Activated T-cell treated with anti-CD3 and anti-CD28 coated beads, Interleukin-2, amount 50 U/mL, for 4 hours (primary cell): ENCODE results near the gene DESI1. TPM values are rescaled to one million over a fixed set of nuclear protein-coding genes. Genes with fewer than 3 reads are reported as not detected.
A peak's percentile ranks its signal among the peaks of the same experiment; 100 is the strongest.
"Not testable (repeated sequence)": the region's sequence is repeated elsewhere in the genome, so short reads cannot be mapped to it uniquely, and the experiment has no call there.

Experiments used
- ATAC-seq, 2 donors: fragments of 200-7000 bp; cut with Tn5 transposase; one replicate each; pipeline ENCODE4 v1.10.0; 2021
- DNase-seq: peaks from one replicate; pipeline ENCODE4 v3.0.0-alpha.2; 2020
- H3K27me3 Mint-ChIP-seq: one replicate; pipeline ENCODE4 v1.8.0; 2021; ENCODE audit warnings: low read depth, mixed read lengths
- H3K36me3 Mint-ChIP-seq: one replicate; pipeline ENCODE4 v1.8.0; 2022; ENCODE audit warnings: mixed read lengths; ENCODE audit not compliant: insufficient read depth
- H3K4me1 Mint-ChIP-seq: one replicate; pipeline ENCODE4 v1.8.0; 2021; ENCODE audit warnings: low read depth, mixed read lengths
- H3K4me3 Mint-ChIP-seq: one replicate; pipeline ENCODE4 v1.8.0; 2021; ENCODE audit warnings: mild to moderate bottlenecking, moderate library complexity, mixed read lengths
- H3K9me3 Mint-ChIP-seq: one replicate; pipeline ENCODE4 v1.8.0; 2021; ENCODE audit warnings: mixed read lengths
- total RNA-seq, 3 donors: library from RNA; stranded (reverse); gene quantifications; one replicate each; pipeline ENCODE4 v1.2.1, GENCODE V29; 2021

DESI1 gene
- total RNA-seq, 3 donors from 2014 or later: 124 to 141 (median 129) TPM

DNA sequence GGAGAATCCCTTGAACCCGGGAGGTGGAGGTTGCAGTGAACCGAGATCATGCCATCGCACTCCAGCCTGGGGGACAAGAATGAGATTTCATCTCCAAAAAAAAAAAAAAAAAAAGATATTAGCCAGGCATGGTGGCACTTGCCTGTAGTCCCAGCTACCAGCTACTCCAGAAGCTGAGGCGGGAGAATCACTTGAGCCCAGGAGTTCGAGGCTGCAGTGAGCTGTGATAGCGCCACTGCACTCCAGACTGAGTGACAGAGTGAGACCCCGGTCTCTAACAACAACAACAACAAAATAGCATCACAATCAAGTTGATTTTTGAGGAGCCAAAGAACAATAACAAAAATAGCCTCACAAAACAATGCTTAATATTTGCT, 33.5 kb downstream of the DESI1 start:
- ATAC-seq: no peak
- no peaks in the 10 kb centered on the region for H3K27me3 Mint-ChIP-seq
- no peak for DNase-seq
- peaks cover 15% of the 10 kb centered on the region for H3K36me3 Mint-ChIP-seq
- no peak overlapping the region for H3K4me3 Mint-ChIP-seq
- no peaks in the 10 kb centered on the region for H3K9me3 Mint-ChIP-seq
- peaks cover 22% of the 10 kb centered on the region for H3K4me1 Mint-ChIP-seq

DNA sequence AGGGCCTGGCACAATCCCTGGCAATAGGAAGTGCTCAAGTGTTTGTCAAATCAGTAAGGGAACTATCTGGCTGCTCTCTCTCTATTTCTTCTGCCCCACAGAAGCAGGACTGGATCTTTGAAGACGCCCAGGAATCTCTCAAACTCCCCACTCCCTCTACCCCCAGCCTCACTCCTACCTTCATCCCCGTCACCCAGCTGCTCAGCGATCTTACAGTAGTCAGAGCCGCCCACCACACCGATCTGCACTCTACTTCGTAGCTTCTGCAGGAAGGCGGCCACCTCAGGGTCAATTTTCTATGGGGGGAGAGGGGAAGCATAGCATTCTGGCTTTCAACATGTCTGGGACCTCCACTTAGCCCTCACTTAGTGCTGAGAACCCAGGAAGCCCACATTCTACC, 34.9 kb downstream of the DESI1 start:
- Mint-ChIP-seq H3K4me3 (no peak overlapping the region), H3K4me1 (peaks cover 21% of the 10 kb centered on the region), H3K36me3 (peaks cover 16% of the 10 kb centered on the region), H3K27me3 (no peaks in the 10 kb centered on the region), H3K9me3 (no peaks in the 10 kb centered on the region)
- no peak for ATAC-seq
- no peak for DNase-seq

DNA sequence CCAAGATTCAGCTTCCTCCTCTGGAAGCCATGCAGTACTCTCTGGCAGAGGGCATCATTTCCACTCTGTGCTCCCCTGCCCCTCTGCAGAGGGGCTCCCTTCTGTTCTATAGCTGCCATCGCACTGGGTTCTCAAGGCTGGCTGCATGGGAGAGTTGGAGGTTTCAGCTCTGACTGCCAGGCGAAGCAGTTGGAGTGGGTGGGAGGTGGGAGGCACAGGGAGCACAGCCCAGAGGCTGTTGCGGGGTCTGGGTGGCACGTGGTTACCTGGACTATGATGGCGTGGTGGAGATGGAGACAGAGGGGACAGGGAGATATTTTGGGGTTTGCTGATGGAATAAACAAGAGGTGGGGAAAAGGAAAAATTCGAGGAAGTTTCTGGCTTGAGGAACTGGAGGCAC, 36.0 kb downstream of the DESI1 start:
- Mint-ChIP-seq H3K4me1 (peaks cover 21% of the 10 kb centered on the region), H3K36me3 (peaks cover 16% of the 10 kb centered on the region), H3K4me3 (no peak overlapping the region), H3K9me3 (no peaks in the 10 kb centered on the region), H3K27me3 (no peaks in the 10 kb centered on the region)
- no peak for DNase-seq
- no peak for ATAC-seq

DNA sequence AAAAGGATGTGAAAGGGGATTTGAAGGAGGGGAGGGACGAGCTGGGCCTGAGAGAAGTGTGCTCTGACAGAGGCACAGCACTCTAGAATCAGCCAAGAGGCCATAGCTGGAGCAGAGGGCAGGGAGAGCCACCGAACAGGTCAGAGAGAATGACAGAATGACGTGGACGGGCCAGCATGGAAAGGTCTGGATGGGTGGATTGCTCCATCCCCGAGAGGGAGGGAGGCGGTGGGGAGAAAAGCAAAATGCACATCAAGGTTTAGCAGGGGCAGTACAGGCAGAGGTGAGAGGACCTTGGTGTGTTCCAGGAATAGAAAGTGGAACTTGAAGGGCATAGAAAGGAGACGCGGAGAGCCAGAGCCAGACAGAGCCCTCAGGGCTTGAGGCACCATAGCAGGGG, 38.1 kb downstream of the DESI1 start:
- ATAC-seq: no peak
- Mint-ChIP-seq H3K27me3 (no peaks in the 10 kb centered on the region), H3K36me3 (peaks cover 19% of the 10 kb centered on the region), H3K9me3 (no peaks in the 10 kb centered on the region), H3K4me3 (no peak overlapping the region), H3K4me1 (peaks cover 5% of the 10 kb centered on the region)
- no peak for DNase-seq

DNA sequence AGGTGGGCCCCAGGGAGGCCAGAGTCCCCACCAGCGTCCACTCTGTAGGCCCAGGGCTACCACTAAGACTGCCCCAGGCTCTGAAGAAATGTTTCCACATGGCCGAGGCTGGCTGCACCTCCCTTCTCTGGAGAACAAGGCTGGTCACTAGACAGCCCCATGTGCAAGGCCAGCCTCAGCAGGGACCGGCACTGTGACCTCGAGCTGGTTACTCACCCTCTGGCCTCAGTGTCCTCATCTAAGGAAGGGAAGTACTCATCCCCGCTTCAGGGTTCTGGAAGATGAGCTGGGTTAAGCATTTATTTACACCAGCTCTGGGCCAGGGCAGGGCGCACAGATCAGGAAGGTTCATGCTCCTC, 40.9 kb downstream of the DESI1 start:
- no peak overlapping the region for H3K4me3 Mint-ChIP-seq
- ATAC-seq: no peak
- H3K4me1 Mint-ChIP-seq: no peaks in the 10 kb centered on the region
- DNase-seq: no peak
- peaks cover 26% of the 10 kb centered on the region for H3K36me3 Mint-ChIP-seq
- no peaks in the 10 kb centered on the region for H3K27me3 Mint-ChIP-seq
- no peaks in the 10 kb centered on the region for H3K9me3 Mint-ChIP-seq

DNA sequence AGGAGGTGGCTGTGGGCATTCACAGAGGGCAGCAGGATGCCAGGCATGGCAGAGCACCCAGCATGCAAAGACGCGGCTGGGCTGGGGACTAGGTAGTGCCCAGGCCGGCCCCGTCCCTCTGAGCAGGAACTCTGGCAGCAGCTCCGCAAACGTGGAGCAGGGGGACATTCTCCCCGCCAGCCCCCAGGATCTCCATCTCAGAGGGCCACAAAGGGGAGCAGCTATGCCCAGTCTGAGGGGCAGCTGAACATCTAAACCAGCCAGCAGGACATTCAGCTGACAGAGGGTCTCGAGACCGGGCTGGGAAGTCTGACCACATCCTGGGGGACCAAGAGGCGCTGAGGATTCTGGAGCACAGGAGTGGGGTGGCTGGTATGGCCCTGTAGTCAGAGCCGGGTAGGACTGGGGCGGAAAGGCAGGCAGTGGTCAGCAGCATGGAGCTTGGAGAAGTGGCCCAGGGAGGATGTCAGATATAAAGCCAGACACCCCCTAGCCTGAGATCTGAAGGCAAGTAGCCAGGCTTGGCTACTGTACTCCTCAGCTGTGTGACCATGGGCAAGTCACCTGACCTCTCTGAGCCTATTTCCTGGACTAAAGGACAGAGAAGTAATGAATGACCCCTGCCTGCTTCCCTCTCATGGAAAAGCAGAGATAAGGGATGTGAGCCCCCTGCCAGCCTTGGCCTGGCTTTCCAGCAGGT, 41.4 kb downstream of the DESI1 start:
- ATAC-seq: no peak
- Mint-ChIP-seq H3K36me3 (peaks cover 26% of the 10 kb centered on the region), H3K9me3 (no peaks in the 10 kb centered on the region), H3K27me3 (no peaks in the 10 kb centered on the region), H3K4me3 (no peak overlapping the region), H3K4me1 (no peaks in the 10 kb centered on the region)
- no peak for DNase-seq

DNA sequence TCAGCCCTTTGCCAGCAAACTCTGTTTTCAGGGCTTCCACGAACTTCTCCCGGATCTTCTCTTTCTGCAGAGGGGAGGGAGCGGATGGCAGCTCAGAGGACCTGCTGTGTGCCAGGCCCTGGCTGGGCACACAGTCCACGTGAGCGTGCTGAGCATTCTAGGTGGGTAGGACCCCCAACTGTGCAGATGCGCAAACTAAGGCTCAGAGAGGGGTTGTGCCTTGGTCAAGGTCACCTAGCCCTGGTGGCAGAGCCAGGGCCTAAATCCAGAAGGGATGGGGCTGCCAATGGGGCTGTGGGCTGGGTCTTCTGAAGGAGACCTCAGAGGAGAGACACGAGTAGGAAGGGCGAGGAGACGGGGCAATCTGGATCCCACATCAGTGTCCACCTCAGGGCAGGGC, 42.0 kb downstream of the DESI1 start:
- Mint-ChIP-seq H3K4me3 (no peak overlapping the region), H3K9me3 (no peaks in the 10 kb centered on the region), H3K4me1 (no peaks in the 10 kb centered on the region), H3K27me3 (no peaks in the 10 kb centered on the region), H3K36me3 (peaks cover 24% of the 10 kb centered on the region)
- no peak for ATAC-seq
- DNase-seq: no peak

DNA sequence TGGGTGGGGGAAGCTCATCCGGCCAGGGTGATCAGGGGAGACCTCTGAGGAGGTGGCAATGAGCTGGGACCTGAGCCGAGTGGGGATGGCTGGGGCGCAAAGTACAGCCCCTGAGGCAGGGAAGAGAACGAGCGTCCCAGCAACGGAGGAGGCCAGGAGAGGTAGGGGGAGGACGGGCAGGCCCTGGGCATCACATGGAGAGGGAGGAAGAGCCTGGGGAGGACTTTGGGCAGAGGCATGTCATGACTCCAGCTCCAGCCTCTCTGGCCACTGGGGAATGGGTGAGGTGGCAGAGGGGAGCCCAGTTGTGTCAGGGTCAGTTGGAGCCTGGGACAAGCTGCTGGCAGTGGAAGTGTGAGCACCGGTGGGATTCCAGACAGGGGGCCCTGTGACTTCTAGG, 42.7 kb downstream of the DESI1 start:
- Mint-ChIP-seq H3K9me3 (no peaks in the 10 kb centered on the region), H3K27me3 (no peaks in the 10 kb centered on the region), H3K36me3 (peaks cover 18% of the 10 kb centered on the region), H3K4me1 (no peaks in the 10 kb centered on the region), H3K4me3 (no peak overlapping the region)
- DNase-seq: no peak
- ATAC-seq: no peak

DNA sequence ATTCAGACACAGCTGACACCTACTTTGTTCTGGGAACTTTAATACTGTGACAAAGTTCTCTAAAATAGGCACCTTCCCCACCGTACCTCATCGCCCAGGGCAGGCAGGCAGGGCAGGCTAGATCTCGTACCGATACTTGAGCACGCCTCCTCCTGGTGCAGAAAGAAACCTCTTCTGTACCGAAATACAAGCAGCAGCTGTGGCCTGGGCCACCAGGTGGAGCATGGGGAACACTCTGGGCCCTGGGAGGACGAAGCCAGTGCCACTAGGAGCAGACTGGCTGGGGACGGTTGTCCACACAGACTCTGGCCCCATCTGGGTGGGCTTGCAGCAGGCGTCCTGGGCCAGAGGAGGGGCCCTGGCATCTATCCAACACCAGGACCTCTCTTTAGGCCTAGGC, 44.0 kb downstream of the DESI1 start:
- ATAC-seq (peak in 1 of 2 donors; percentile 53), DNase-seq (no peak)
- no peak overlapping the region for H3K4me3 Mint-ChIP-seq
- H3K27me3 Mint-ChIP-seq: no peaks in the 10 kb centered on the region
- H3K9me3 Mint-ChIP-seq: no peaks in the 10 kb centered on the region
- H3K4me1 Mint-ChIP-seq: no peaks in the 10 kb centered on the region
- peaks cover 11% of the 10 kb centered on the region for H3K36me3 Mint-ChIP-seq

DNA sequence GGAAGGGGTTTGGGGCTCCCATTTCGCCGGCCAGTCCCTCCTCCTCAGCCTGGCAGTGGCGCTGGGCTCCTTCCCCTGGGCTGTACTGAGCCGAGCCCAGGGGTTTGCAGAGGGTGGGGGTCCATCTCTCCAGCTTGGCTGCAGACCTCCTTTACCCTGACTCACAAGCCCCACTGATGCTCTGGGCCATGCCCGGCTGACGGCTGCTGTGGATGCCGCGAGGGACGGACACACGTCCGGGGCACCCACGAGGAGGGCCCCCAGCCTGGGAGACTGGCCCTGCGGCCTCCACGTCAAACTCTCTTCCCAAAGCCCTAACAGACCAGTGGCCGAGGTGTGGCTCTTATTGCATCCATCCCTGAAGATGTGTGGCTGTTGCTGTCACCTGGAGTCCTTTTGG, 45.3 kb downstream of the DESI1 start:
- H3K4me3 Mint-ChIP-seq: no peak overlapping the region
- no peaks in the 10 kb centered on the region for H3K4me1 Mint-ChIP-seq
- ATAC-seq: no peak
- DNase-seq: no peak
- peaks cover 11% of the 10 kb centered on the region for H3K36me3 Mint-ChIP-seq
- H3K27me3 Mint-ChIP-seq: no peaks in the 10 kb centered on the region
- H3K9me3 Mint-ChIP-seq: no peaks in the 10 kb centered on the region

DNA sequence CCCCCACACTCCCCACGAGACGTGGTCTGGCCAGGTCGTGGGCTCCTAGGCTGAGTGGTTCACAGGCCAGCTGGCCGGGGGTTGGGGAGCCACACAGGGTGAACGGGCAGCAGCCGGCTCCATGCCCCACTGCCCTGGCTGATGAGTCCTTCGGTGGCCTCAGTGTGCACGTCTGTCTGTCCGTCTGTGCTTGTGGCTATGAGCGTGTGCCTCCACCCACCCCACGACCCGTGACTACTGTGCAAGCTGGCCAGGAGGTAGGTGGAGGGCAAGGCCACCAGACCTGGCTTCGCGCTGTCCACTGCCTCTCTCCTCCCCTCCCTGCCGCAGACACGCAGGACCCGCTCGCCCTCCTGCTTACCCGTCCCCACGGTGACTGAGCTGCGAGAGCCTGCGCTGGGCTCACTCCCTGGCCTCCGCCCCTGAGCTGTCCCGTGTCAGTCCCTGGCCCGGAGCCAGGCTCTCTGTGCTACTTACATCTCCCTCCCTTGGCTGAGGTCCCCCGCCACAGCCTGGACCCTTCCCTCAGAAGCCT, 45.9 kb downstream of the DESI1 start:
- peaks cover 11% of the 10 kb centered on the region for H3K36me3 Mint-ChIP-seq
- H3K27me3 Mint-ChIP-seq: no peaks in the 10 kb centered on the region
- H3K4me3 Mint-ChIP-seq: no peak overlapping the region
- no peaks in the 10 kb centered on the region for H3K4me1 Mint-ChIP-seq
- no peaks in the 10 kb centered on the region for H3K9me3 Mint-ChIP-seq
- DNase-seq (no peak), ATAC-seq (no peak)

DNA sequence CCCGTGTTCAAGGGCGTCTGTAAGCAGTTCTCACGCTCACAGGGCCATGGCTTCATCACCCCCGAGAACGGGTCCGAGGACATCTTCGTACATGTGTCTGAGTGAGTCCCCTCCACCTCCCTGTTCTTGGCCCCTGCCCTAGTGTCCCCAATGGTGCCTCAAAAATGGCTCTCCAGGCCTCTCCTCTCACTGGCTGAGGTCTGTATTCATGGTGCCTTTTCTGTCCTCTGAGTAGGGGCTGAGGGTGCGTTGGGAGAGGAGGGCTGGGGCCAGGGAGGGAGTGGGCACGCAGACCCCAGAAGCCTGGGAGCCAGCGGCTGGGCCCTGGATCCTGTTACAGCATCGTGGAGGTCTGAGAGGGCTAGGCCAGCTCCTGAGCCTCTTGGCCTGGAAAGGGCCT, 47.2 kb downstream of the DESI1 start:
- DNase-seq (no peak), ATAC-seq (no peak)
- H3K4me3 Mint-ChIP-seq: no peak overlapping the region
- no peaks in the 10 kb centered on the region for H3K9me3 Mint-ChIP-seq
- H3K36me3 Mint-ChIP-seq: peaks cover 11% of the 10 kb centered on the region
- H3K27me3 Mint-ChIP-seq: no peaks in the 10 kb centered on the region
- H3K4me1 Mint-ChIP-seq: no peaks in the 10 kb centered on the region

DNA sequence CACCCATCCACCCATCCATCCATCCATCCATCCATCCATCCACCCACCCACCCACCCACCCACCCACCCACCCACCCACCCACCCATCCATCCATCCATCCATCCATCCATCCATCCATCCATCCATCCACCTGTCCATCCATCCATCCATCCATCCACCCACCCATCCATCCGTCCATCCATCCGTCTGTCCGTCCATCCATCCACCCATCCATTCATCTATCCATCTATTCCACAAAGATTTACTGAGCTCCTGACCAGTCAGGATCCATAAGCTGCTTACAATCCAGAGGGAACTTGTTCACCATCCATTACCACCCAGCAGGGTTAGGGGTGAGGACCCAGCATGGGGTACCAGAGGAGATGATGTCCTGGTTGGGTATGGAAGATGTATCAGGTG, 48.5 kb downstream of the DESI1 start:
- ATAC-seq, H3K4me1 Mint-ChIP-seq, H3K9me3 Mint-ChIP-seq, DNase-seq, H3K36me3 Mint-ChIP-seq, H3K27me3 Mint-ChIP-seq, H3K4me3 Mint-ChIP-seq: not testable (repeated sequence)

DNA sequence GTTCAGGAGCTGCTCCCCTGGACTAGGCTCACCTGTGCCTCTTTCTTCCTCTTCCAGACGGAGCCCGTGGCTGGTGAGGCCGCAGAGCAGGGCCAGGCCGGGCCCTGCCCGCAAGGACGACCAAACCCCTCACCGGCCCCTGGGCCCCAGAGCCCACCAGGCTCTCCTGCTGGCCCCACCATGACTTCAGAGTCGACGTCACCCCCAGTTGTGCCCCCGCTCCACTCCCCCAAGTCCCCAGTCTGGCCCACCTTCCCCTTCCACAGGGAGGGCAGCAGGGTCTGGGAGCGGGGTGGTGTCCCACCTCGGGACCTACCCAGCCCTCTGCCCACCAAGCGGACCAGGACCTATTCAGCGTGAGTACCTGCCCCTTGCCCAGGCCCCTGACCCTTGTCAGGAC, 49.1 kb downstream of the DESI1 start:
- Mint-ChIP-seq H3K36me3 (peaks cover 2% of the 10 kb centered on the region), H3K4me1 (no peaks in the 10 kb centered on the region), H3K9me3 (no peaks in the 10 kb centered on the region), H3K27me3 (no peaks in the 10 kb centered on the region), H3K4me3 (no peak overlapping the region)
- ATAC-seq (no peak), DNase-seq (no peak)

DNA sequence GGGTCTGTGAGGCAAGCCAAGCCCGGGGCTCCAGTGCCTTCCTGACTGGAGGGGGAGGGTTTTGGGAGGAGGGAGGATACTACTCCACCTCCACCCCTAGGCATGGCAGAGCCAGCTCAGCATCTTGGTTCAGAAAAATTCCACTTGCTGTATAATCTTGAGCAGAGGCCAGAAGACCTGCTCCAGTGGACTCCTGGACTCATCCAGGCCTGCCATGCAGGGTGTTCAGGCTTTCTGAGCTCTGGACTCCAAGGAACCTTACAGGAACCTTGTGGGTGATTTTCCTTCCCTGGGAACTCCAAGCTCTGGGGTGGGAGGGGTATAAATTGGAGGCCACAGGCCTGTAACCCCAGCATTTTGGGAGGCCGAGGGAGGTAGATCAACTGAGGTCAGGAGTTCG, 50.6 kb downstream of the DESI1 start:
- H3K27me3 Mint-ChIP-seq: no peaks in the 10 kb centered on the region
- ATAC-seq: no peak
- no peaks in the 10 kb centered on the region for H3K4me1 Mint-ChIP-seq

DNA sequence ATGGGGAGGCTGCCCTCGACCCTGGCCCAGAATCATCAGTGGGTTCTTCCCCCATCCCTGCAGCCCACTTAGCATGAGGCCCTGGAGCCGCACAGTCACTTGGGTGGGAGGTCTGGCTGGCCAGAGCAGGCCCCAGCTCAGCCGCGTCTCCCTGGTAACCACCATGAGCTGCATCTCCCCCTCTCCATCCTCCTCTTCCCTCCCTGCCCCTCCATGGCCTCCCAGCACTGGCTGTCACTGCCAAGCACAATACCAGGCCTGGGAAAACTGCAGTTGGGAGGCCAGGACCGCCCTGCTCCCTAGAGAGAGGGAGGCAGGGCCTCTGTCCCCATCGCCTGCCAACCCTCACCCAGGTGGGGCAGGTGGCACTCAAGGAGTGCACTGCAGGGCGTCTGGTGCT, 52.0 kb downstream of the DESI1 start:
- ATAC-seq: no peak
- no peak for DNase-seq
- no peak overlapping the region for H3K4me3 Mint-ChIP-seq

More for the DNA sequence above, 50.6 kb downstream of the DESI1 start:
- DNase-seq: no peak
- Mint-ChIP-seq H3K4me3 (no peak overlapping the region), H3K36me3 (no peaks in the 10 kb centered on the region), H3K9me3 (no peaks in the 10 kb centered on the region)

More for the DNA sequence above, 52.0 kb downstream of the DESI1 start:
- Mint-ChIP-seq H3K4me1 (no peaks in the 10 kb centered on the region), H3K27me3 (no peaks in the 10 kb centered on the region), H3K36me3 (no peaks in the 10 kb centered on the region), H3K9me3 (no peaks in the 10 kb centered on the region)
